ENCODE results near the gene FAAH2. TPM values are rescaled to one million over a fixed set of nuclear protein-coding genes. Genes with fewer than 3 reads are reported as not detected.

The FAAH2 gene
- total and polyA plus RNA-seq, 2 donors from 2014 or later: 17.0 to 17.1 TPM

DNA sequence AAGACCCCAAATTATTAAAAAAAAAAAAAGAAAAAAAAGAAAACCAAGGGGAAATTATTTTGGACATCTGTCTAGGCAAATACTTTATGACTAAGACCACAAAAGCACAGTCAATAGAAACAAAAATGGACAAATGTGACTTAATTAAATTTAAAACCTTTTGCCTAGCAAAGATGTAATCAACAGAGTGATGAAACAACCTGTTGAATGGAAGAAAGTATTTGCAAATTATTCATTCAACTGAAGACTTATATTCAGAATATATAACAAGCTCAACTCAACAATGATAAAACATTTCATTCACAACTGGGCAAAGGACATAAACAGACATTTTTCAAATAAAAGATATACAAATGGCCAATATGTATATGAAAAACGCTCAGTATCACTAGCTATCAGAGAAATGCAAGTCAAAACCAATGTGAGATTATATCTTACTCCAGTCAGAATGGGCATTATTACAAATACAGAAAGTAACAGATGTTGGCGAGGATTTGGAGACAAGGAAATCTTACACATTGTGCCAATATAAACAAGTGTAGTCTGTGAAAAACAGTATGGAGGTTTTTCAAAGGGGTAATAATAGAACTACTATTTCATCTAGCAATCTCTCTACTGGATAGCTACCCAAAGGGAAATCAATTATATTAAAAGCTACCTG is 67.1 kb downstream of the FAAH2 start:
- Histone ChIP-seq H3K4me1 (ENCODE audit: control insufficient read depth in 2 of 3, insufficient read depth in 2 of 3, low read depth in 1 of 3, low read length in 3 of 3) (no peaks in the 10 kb centered on the region), H3K9me3 (ENCODE audit: control insufficient read depth in 2 of 3, insufficient read depth in 1 of 3, low read length in 3 of 3) (no peaks in the 10 kb centered on the region), H3K9ac (ENCODE audit: low read length in 3 of 3) (no peak overlapping the region), H3K4me3 (ENCODE audit: low read length in 3 of 3) (no peak overlapping the region), H3K36me3 (ENCODE audit: control insufficient read depth in 2 of 3, insufficient read depth in 3 of 3, low read length in 3 of 3) (no peaks in the 10 kb centered on the region), H3K27ac (ENCODE audit: low read depth in 2 of 2, low read length in 2 of 2) (no peak overlapping the region), H3K27me3 (ENCODE audit: control insufficient read depth, insufficient read depth, low read length) (no peaks in the 10 kb centered on the region)
- no peak for TF ChIP-seq CTCF (IDR thresholded peaks at IDR 0.05; ENCODE audit: borderline replicate concordance, extremely low read depth, insufficient read depth)
- intact Hi-C loops (cut with DNase I): no loop called here
- FAIRE-seq (peak; percentile 80), DNase-seq (no peak)

- Histone ChIP-seq H3K9ac (ENCODE audit: low read length in 3 of 3) (no peak overlapping the region), H3K27me3 (ENCODE audit: control insufficient read depth, insufficient read depth, low read length) (no peaks in the 10 kb centered on the region), H3K36me3 (ENCODE audit: control insufficient read depth in 2 of 3, insufficient read depth in 3 of 3, low read length in 3 of 3) (no peaks in the 10 kb centered on the region), H3K27ac (ENCODE audit: low read depth in 2 of 2, low read length in 2 of 2) (no peak overlapping the region), H3K9me3 (ENCODE audit: control insufficient read depth in 2 of 3, insufficient read depth in 1 of 3, low read length in 3 of 3) (no peaks in the 10 kb centered on the region), H3K4me1 (ENCODE audit: control insufficient read depth in 2 of 3, insufficient read depth in 2 of 3, low read depth in 1 of 3, low read length in 3 of 3) (no peaks in the 10 kb centered on the region), H3K4me3 (ENCODE audit: low read length in 3 of 3) (no peak overlapping the region)
- intact Hi-C loops (cut with DNase I): no loop called here
- no peak for FAIRE-seq
- no peak for DNase-seq
- TF ChIP-seq CTCF (IDR thresholded peaks at IDR 0.05; ENCODE audit: borderline replicate concordance, extremely low read depth, insufficient read depth): no peak
These were observed 77.6 kb downstream of the FAAH2 start for GRCh38 chrX:57364145-57364544.

DNA sequence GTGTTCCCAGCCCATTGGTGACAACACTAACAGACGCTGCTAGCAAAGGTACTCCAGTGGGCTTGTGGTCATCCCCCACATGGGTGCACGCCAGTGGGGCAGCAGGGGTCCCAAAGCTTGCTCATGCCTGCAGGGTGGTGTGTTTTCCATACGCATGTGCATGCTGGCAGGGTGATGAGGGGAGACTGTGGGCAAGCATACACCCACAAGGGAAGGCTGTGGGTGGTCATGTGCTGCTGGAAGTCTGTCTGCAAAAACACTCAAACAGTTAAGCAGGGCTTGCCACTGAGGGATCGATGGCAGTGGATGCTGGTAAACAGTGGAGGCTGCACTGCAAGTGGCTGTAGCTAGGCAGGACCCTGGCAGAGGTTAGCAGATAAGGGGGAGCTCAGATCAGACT is 79.9 kb downstream of the FAAH2 start:
- DNase-seq (peak in 1 of 5 donors; percentile 43), FAIRE-seq (no peak)
- Histone ChIP-seq H3K9me3 (ENCODE audit: control insufficient read depth in 2 of 3, insufficient read depth in 1 of 3, low read length in 3 of 3) (no peaks in the 10 kb centered on the region), H3K27me3 (ENCODE audit: control insufficient read depth, insufficient read depth, low read length) (no peaks in the 10 kb centered on the region), H3K4me1 (ENCODE audit: control insufficient read depth in 2 of 3, insufficient read depth in 2 of 3, low read depth in 1 of 3, low read length in 3 of 3) (no peaks in the 10 kb centered on the region), H3K27ac (ENCODE audit: low read depth in 2 of 2, low read length in 2 of 2) (no peak overlapping the region), H3K9ac (ENCODE audit: low read length in 3 of 3) (no peak overlapping the region), H3K4me3 (ENCODE audit: low read length in 3 of 3) (no peak overlapping the region), H3K36me3 (ENCODE audit: control insufficient read depth in 2 of 3, insufficient read depth in 3 of 3, low read length in 3 of 3) (no peaks in the 10 kb centered on the region)
- no peak for TF ChIP-seq CTCF (IDR thresholded peaks at IDR 0.05; ENCODE audit: borderline replicate concordance, extremely low read depth, insufficient read depth)
- intact Hi-C loops (cut with DNase I): no loop called here

GRCh38 chrX:57367649-57368048 is 81.1 kb downstream of the FAAH2 start:
- no peak for FAIRE-seq
- DNase-seq: peak in 1 of 5 donors; percentile 1
- intact Hi-C loops (cut with DNase I): no loop called here

More at GRCh38 chrX:57367649-57368048, 81.1 kb downstream of the FAAH2 start:
- no peak overlapping the region for H3K27ac ChIP-seq (ENCODE audit: low read depth in 2 of 2, low read length in 2 of 2)
- TF ChIP-seq CTCF (IDR thresholded peaks at IDR 0.05; ENCODE audit: borderline replicate concordance, extremely low read depth, insufficient read depth): no peak
- H3K9me3 ChIP-seq (ENCODE audit: control insufficient read depth in 2 of 3, insufficient read depth in 1 of 3, low read length in 3 of 3): no peaks in the 10 kb centered on the region
- no peaks in the 10 kb centered on the region for H3K4me1 ChIP-seq (ENCODE audit: control insufficient read depth in 2 of 3, insufficient read depth in 2 of 3, low read depth in 1 of 3, low read length in 3 of 3)
- no peak overlapping the region for H3K4me3 ChIP-seq (ENCODE audit: low read length in 3 of 3)
- H3K27me3 ChIP-seq (ENCODE audit: control insufficient read depth, insufficient read depth, low read length): no peaks in the 10 kb centered on the region
- no peaks in the 10 kb centered on the region for H3K36me3 ChIP-seq (ENCODE audit: control insufficient read depth in 2 of 3, insufficient read depth in 3 of 3, low read length in 3 of 3)
- no peak overlapping the region for H3K9ac ChIP-seq (ENCODE audit: low read length in 3 of 3)
